Cardiac fibroblast (primary cell): ENCODE data around the gene ELMO1.
A peak's percentile ranks its signal among the peaks of the same experiment; 100 is the strongest.

Source experiments
- DNase-seq, 2 donors: peaks; one replicate each; pipeline versions ENCODE4 v3.0.0 to v3.0.0-alpha.2; 2010; ENCODE audit warnings: low read depth in 2 of 2
- H3K4me3 ChIP-seq, 2 donors: replicated peaks in 1 of 2; 1 replicate in 1 of 2; 2 replicates in 1 of 2; pipeline ENCODE4 v1.5.1; 2011; ENCODE audit warnings: low read depth in 2 of 2, low read length in 2 of 2, mild to moderate bottlenecking in 2 of 2, moderate library complexity in 1 of 2
- TF ChIP-seq, protein P1 (sequence below): IDR thresholded peaks from one replicate; pipeline ENCODE4 v1.5.1; 2011; ENCODE audit warnings: low read depth, mild to moderate bottlenecking, low read length, inconsistent platforms

The ELMO1 gene

DNA sequence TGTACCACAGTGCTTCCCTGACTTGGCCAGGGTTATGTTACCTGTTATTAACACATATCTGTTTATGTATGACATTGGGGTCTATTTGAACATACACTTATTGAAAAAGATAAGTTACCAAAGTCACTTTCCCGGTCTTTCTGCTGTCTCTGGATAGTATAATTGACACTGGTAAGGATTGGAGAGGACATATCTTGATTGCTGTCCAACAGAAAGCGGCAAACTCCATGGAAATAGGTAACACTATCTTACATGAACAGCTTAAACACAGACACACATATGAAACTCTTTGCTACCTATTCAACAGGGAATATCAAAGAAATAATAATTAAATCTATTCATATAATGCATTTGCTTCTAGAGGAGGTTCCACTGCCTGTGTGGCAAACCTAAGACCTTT lies 441.9 kb downstream of the ELMO1 start:
- no peak overlapping the region for H3K4me3 ChIP-seq
- TF ChIP-seq, protein P1, sequence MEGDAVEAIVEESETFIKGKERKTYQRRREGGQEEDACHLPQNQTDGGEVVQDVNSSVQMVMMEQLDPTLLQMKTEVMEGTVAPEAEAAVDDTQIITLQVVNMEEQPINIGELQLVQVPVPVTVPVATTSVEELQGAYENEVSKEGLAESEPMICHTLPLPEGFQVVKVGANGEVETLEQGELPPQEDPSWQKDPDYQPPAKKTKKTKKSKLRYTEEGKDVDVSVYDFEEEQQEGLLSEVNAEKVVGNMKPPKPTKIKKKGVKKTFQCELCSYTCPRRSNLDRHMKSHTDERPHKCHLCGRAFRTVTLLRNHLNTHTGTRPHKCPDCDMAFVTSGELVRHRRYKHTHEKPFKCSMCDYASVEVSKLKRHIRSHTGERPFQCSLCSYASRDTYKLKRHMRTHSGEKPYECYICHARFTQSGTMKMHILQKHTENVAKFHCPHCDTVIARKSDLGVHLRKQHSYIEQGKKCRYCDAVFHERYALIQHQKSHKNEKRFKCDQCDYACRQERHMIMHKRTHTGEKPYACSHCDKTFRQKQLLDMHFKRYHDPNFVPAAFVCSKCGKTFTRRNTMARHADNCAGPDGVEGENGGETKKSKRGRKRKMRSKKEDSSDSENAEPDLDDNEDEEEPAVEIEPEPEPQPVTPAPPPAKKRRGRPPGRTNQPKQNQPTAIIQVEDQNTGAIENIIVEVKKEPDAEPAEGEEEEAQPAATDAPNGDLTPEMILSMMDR = no peak
- DNase-seq = no peak

DNA sequence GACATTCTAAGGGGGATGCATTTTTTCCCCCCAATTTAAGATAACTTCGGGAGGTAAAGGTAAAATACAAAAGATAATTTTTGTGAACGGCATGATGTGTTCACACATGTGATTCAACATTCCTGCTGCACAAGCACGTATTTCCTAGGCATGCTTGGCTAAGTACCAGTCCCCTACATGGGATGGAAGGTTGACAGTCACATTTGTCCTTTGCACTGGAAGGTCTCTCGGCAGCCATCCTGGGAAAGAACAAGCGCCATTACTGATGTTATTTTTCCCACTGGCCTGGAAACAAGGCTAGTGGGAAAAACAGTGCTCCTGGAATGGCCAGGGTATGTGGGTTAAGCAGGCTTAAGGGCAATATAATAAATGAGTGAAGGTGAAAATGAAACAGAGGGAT lies 448.2 kb downstream of the ELMO1 start:
- DNase-seq = no peak
- TF ChIP-seq, protein P1 = no peak
- H3K4me3 ChIP-seq = no peak overlapping the region

DNA sequence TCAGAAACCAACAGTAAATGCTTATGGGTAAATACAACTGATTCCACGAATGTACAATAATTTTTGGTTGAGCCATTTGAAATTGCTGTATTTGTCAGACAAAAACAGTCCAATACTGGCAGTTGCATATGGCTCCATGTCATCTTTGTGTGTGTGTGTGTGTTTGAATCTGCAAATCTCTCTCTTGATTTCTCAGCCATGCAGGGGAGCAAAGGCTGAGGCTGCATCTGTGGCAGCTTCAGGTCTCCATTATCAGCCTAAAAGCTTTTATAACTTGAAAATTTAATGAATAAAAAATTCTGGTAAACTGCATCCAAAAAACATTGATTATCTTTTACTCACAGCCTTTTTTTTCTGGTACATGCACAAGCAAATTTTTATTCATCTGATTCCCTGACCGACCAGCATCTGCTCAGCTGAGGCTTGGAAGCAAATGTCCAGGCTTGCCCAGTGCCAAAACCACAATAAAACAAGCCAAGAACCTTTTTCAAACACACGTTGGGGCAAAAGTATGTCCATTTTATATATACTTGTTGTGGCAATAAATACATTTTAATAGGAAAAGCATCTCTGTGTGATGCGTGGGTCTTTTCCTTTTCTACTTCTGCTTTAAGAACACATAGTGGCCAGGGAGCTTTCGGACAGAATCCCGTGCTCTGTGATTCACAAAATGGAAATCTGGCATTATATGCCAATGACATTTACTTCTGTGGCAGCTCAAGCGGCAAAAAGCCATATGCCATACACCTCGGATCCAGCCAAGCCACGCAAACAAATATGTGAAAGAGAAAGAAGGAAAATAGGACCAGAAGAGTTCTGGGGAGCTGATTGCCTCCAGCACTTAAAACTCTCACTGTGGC lies 448.8 kb downstream of the ELMO1 start:
- no peak overlapping the region for H3K4me3 ChIP-seq
- TF ChIP-seq, protein P1 = no peak
- DNase-seq = peak in 1 of 2 donors; percentile 3

DNA sequence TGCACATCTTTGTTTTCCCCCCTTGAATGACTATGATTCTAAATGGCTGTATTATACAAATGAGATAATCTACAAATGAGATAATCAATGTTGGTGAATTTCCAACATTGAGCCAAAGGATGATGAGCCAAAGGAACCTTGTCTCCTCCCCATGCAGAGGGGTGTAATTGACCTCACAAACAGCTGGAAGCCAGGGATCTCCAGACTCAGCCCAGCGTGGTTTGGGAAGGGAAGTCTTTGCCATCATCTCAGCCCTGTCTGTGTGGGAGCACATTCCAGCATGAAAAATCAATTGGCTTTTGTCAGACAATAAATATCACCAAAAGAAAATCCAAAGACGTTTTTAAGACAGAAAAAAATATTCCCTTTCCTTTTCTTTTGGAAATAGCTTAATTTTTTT lies 452.9 kb downstream of the ELMO1 start:
- TF ChIP-seq, protein P1 = no peak
- no peak overlapping the region for H3K4me3 ChIP-seq
- no peak for DNase-seq

- TF ChIP-seq, protein P1 = no peak
- DNase-seq = peak in 1 of 2 donors; percentile 1
- H3K4me3 ChIP-seq = no peak overlapping the region
Observed at GRCh38 chr7:36994456-36995112, 454.1 kb downstream of the ELMO1 start.

DNA sequence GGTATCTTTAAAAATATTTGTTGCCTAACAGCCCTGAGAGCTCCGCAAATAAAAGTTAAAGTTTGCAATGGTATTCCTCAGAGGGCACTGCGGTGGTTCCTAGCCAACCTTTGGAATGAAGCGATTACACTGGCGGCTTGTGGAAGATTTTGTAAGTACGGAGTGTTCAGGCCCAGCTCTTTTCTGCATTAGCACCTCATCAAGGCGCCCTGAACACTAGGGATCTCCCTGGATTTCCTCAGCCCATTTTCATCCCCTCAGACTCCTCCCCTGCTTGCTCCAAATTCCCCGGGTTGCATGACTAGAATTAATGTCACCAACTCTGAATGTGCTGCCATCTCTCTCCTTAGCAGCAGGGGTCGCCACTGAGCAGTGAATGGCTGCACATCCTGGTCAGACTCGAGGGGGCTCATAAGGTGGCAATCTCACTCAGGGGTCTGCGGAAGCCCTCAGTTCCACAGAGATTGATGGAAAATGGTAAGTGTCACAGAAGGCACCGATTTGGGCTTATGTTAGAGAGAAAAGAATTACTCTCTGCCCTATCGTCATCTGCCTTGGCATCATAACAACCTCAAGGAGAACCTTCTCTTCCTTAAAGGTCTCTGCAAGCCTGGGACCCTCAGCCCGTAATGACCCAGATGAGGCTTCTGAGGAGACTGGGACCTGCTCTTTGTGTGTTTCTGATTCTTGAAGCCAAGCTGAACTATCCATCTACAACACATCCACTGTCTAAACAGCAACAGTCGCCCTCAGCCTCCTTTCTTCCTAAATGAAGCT lies 461.5 kb downstream of the ELMO1 start:
- TF ChIP-seq, protein P1 = peak; percentile 93
- peak; percentile 53 to 55 for DNase-seq
- H3K4me3 ChIP-seq = no peak overlapping the region
